GM03348 (cell line): Measurements from ENCODE around the gene SRA1.

ENCODE experiments used
- DNase-seq: peaks from one replicate; pipeline ENCODE4 v3.0.0; 2012; ENCODE audit warnings: low spot score

Gene SRA1

DNA sequence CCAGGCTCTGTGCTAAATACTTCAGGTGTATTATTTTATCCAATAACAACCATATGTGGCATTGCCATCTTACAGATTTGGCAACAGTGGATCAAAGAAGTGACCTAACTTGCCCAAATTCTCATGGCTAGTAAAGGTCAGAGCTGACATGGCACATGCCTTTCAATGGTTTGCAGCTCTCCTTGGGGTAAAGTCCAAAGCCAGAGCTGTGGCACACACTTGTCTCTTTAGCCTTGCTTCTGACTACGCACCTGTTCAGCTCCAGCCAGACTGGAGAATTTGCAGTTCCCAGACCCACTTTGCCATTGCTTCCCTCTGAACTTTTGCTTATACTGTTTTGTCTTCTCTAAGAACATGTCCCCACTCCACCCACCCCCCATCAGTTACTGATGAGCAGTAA, 13.2 kb upstream of the SRA1 start:
- DNase-seq: no peak

DNA sequence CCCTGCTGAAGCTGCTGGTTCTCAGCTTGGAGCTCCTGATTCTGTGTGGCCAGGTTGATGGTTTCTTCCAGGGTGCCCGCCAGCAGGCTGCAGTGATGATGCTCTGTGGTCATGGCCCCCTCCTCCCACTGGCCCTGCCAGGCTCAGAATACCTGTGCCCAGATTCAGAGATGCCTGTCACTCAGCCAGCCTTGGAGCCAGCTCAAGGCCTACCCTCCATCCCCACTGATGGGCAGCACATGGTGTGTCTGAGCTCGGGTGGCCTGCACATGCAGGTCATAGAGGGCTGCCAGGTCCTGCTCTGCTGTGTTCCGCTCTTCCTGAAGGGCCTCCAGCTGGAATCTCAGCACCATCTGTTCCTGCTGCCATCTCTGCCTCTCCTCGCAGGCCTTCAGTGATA, 12.8 kb upstream of the SRA1 start:
- DNase-seq: no peak

DNA sequence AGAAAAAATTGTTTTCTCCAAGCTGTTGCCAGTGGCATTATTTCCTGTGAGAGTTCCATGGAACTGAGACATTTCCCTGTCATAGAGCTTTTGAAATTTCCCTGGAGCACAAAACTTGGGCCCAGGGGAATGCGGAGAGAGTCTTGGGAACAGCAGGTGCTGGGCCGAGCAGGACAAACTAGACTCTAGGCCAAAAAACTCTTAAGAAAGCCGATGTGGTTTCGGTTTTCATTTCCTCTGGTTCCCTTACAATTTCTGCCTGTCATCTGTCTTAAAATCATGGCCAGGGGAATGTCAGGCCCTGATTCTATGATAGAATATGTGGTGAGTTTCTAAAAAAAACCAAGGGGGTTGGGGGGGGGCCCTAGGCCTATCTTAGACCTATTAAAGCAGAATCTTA, 11.9 kb upstream of the SRA1 start:
- no peak for DNase-seq

DNA sequence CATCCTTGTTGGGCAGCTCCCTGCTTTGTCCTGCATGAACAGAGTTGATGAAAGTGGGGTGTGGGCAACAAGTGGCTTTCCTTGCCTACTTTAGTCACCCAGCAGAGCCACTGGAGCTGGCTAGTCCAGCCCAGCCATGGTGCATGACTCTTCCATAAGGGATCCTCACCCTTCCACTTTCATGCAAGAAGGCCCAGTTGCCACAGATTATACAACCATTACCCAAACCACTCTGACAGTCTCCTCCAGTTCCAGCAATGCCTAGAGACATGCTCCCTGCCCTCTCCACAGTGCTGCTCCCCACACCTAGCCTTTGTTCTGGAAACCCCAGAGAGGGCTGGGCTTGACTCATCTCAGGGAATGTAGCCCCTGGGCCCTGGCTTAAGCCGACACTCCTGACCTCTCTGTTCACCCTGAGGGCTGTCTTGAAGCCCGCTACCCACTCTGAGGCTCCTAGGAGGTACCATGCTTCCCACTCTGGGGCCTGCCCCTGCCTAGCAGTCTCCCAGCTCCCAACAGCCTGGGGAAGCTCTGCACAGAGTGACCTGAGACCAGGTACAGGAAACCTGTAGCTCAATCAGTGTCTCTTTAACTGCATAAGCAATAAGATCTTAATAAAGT, 11.3 kb upstream of the SRA1 start:
- no peak for DNase-seq

DNA sequence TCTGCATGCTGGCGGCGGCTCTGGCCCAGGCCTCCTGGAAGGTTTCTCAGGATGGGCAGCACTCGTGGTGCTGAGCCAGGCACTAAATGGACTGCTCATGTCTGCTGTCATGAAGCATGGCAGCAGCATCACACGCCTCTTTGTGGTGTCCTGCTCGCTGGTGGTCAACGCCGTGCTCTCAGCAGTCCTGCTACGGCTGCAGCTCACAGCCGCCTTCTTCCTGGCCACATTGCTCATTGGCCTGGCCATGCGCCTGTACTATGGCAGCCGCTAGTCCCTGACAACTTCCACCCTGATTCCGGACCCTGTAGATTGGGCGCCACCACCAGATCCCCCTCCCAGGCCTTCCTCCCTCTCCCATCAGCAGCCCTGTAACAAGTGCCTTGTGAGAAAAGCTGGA, 10.6 kb upstream of the SRA1 start:
- DNase-seq: no peak

DNA sequence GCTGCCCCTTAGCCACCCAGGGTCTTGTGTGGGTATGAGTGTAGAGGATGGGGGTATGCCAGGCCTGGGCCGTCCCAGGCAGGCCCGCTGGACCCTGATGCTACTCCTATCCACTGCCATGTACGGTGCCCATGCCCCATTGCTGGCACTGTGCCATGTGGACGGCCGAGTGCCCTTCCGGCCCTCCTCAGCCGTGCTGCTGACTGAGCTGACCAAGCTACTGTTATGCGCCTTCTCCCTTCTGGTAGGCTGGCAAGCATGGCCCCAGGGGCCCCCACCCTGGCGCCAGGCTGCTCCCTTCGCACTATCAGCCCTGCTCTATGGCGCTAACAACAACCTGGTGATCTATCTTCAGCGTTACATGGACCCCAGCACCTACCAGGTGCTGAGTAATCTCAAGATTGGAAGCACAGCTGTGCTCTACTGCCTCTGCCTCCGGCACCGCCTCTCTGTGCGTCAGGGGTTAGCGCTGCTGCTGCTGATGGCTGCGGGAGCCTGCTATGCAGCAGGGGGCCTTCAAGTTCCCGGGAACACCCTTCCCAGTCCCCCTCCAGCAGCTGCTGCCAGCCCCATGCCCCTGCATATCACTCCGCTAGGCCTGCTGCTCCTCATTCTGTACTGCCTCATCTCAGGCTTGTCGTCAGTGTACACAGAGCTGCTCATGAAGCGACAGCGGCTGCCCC, 10.0 kb upstream of the SRA1 start:
- no peak for DNase-seq

DNA sequence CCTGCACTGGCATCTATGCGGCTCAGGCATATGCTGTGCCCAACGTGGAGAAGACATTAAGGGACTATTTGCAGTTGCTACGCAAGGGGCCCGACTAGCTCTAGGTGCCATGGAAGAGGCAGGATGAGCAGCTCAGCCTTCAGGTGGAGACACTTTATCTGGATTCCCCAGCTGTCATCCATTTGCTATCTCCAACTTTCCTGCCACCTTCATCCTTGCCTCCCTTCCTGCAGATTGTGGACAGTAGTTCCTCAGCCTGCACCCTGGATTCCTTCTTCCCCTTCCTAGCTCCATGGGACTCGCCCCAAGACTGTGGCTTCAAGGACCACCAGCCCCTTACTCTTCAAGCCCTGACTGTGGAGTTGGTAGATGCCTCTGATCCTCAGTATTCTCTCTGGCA, 9.4 kb upstream of the SRA1 start:
- DNase-seq: no peak

DNA sequence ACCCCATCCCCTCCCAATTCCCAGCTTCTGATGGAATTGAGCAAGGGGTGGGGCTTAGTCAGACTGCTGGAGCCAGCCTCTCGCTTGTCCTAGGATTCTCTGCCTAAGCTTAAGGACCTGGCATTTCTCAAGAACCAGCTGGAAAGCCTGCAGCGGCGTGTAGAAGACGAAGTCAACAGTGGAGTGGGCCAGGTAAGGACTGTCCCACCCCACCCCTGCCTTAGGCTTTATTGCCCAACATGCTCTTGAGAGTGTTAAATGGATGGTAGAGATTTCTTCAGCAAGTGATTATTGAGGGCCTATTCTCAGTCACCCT, 8.5 kb upstream of the SRA1 start:
- no peak for DNase-seq

DNA sequence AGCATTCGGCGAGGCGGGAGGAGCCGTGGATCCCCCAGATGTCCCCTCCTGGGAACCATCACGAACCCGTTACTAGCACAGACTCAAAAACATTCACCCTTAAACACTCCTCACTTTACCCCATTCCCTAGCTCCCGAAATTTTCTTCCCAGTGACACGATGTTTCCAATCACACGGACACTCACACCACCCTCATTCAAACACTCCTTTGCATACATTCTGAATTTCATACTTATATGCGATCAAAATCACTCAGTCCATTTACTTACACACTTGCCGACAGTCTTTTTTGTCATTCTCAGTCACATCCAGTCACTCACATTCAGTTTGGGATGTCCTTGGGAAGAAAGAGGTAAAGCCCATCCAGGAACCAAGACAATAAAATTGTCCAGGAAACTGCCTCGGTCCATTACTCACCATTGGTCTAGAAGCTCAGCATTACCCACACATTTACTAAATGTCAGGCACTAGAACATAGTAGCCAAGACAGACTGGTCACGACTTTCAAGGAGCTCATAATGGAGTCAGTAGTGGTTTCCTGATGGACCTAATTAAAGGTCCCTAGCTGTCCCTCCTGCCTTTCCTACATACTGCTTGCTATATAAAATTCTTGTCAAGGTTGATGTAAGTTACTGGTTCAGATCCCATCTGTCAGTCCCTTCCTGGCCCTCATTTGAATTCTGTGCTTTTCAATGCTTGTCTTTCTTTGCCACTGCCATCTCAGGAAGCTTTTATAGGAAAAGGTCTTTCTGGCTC, 7.9 kb upstream of the SRA1 start:
- no peak for DNase-seq

DNA sequence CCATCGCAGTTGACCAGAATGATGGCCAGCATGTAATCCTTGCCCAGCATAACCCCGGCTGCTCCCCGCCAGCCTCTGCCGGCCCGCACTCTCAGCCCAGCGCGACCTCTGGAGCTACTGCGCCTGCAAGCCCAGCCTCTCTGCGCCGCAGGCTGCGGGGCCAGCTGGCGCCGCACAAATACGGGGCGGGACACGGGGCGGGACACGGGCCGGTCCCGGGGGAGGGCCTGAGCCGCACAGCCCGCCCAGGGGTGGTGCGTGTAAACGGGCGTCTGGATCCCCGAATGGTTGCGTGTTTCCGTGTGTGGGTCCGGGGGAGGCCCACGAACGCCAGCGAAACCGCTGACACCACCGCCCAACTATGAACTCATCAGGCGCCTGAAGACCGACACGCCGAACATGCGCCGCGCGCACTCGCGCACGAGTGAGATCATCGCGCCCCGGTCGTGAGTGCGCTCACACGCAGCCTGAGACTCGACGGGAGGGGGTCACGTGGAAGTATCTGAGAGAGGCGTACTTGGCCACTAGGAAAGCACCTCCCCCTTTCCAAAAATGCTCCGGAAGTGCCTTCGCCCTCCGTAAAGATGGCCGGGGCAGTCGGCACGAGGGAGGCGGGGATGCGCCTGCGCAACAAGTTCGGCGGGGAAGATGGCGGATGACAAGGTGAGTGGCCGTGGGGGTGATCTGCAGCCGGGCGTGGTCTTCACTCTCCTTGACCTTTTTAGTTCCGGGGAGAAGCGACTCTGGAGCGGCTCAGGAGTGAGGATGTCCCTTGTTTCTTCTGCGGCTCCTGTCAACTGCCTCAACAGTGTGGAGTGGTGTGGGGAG, 7.1 kb upstream of the SRA1 start, which contains the start of the genes APBB3 and SLC35A4:
Gene APBB3 (minus strand): TSS at position 403 of the 828 bp plus-strand sequence. CDS start 353 bp downstream, at position 50.
Gene SLC35A4 (plus strand): TSS at position 633 of the 828 bp plus-strand sequence. CDS start 2,342 bp downstream, outside the sequence.
- DNase-seq: peak; percentile 97

DNA sequence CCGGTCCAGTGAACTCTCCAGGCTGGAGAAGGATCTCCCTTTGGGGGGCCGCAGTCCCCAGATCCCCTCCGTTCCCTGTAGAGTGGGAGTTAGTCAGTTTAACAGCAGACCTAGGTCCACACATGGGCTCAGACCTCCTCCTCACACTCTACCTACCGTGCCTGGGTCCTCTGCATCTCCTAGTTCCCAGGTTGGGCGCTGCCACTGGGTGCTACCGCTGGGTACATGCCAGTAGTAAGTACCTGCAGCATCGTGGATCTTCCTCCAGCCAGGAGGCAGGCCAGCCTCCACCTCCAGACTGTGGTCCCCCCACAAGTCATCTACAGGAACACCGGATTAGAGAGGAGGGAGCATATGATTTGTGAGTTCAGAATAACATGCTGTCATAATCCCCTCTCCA, 6.3 kb upstream of the SRA1 start:
- DNase-seq: no peak

DNA sequence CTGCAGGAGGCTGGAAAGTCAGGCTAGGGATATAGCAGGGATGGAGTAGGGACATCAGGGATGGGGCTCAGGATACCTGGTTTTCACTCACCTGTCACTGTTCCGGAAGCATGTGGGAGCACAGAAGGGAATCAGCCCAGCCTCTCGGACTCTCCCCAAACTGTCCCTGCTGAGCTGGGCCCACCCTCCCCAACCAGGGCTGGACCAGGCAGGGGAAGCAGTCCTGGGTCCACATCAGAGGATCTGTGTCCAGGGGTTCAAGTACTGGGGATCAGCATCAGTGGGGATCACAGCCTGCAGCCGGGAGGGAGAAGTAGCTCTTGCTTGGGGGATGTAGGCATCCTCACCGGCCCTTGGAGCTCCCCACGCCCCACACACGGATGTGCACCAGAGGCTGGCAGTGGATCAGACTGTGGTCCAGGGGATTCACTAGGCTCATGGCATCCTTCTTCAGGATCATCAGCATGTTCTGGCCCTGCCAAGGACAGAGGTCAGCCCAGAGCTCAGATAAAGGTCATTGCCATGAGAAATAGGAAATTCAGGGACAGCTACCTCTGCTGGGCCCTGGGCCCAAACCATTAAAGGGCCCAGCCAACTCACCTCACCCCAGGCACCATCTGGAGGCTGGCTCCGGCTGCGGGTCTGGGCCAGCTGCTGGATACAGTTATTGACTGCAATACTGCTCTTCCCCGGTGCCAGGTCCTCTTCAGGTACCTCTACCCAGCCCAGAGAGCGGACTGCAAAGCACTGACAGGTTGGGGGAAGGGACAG, 4.7 kb upstream of the SRA1 start:
- DNase-seq: no peak

DNA sequence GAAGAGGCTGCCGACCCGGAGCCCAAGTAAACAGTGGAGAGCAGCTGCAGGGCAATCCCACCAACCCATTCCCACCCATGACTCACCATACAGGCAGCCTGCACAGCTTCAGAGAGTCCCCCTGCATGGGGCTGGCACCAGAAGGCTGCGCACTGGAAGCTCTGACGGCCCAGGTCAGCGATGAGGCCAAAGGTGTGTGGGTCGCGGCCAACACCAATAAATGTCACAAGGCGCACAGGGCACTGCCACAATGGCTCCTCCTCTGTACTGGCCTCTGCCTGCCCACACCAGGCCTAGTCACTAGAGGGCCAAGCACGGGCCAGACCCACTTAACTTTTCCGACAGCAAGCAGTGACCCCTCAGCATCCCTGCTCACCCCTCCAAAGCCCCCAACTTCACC, 3.0 kb upstream of the SRA1 start:
- DNase-seq: no peak

DNA sequence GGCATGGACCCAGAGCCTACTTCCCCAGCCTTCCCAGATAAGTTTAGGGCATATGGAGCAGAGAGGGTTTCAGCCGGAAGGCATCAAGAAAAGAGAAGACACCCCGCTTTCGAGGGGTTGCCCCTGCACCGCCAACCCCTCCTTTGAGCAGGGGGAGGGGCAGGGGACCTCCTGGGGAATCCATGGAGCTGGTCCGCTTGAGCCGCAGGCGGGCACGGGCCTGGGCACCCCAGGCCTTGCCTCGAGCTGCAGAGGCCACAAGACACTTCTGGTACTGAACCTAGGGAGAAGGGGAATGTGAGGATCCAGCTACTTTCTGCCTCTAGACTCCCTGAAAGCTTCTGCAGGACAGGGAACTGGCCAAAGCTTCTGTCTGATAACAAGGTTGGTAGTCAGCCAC, 1.3 kb upstream of the SRA1 start:
- no peak for DNase-seq

DNA sequence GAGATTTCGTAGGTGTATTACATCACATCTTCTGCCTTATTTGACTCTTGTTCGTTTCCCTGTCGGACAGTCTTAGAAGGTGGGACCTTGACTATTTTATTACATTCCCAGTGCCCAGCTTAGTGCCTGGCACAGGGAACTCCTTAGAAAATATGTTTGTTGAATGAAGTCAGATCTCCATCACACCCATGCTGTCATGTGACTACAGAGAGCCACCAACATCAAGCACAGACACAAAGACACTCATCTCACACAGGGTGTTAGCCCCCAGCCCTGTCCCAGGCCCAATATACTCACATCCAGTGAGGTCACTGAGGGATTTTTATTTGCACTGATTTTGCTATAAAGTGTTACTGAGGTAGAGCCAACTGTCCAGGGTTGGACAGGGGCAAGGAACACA, 692 bp upstream of the SRA1 start:
- DNase-seq: no peak

DNA sequence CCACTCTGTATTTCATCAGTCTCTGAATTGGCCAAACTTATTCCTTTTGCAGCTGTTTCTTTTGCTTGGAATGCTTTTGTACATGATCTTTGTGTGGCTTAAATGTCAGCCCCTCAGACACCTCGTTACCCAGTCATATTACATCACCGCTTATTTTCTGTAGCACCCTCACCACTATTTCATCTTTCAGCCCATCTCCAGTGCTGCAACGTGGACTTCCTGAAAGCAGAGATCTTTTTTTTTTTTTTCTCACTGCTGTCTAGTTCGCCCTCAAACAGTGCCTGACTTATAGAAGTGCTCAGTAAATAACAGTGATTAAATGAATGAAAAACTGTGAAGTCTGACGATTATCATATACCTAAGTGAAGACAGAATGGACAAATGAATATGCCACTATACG, 835 bp downstream of the SRA1 start:
- DNase-seq: no peak

DNA sequence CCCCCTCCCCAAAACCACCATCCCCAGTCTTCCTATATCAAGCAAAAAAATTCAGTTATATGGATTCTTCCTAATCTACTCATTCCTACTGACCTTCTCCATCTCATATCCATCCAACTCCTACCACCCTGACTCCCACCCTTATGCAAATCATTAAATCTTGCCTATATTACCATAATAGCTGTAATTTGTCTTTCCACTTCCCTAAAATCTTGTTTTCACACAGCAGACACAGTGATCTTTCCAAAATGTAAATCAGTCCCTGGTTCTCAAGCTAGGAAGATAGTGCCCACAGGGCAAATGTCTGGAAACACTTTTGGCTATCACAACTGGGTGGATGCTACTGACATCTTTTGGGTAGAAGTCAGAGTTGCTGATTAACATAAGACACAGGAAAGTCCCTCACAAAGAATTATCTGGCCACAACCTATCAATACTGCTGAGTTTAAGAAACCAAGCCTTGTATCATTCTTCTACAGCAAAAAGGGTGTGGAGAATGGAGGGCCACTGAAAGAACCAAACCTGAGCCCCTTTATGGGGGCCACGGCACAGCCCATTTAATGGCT, 1.4 kb downstream of the SRA1 start:
- DNase-seq: no peak

DNA sequence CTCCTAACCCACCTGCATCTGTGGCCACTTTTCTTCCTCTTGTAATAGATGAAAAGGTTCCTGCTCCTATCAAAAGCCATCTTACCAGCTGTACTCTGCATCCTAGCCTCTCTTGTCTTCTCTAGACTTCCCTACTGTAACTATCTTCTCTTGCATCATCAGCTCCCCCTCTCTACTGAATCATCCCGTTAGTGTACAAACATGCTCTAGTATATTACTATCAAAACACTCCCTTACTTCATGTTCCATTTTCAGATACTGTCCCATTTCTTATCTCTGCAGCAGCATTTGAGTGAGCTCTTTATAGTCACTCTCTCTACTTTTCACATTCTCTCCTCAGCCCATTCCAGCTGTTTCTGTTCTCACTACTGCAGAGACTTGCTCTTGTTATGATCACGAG, 2.8 kb downstream of the SRA1 start:
- DNase-seq: no peak

DNA sequence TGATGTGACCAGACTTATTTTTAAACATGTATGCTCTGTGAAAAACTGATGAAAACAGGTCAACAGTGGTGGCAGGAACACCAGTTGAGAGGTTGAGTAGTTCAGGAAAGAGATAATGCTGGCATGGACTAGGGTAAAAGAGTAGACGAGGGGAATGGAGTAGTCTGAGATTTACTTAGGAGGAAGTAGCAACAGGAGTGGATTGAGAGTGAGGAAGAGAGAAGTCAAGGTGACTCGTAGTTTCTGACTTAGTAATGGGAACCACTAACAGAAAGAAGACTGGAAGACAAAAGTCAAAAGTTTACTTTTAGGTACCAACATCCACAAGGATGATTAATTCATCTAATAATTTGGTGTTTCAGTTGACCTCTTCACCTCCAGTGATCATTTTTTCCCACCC, 3.6 kb downstream of the SRA1 start:
- no peak for DNase-seq

DNA sequence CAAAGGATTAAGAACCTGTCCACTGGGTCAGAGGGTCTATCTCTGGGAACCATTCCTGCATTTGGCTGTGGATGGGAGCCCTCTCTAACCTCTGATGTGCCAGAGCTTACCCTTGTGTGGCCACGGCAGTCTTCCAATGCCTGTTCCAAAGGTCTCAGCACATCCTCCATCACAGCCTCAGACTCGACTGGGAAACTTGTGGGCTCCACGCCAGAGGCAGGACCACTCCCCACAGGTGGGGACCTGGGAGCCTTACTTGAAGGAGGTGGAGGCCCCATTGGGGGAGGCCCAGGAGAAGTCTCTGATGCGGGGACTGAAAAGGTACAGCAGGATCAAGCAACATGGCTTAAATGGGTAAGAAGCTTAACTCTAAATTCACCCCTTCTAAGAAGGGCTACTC, 5.4 kb downstream of the SRA1 start:
- no peak for DNase-seq
